A549 (cell line): Measurements from ENCODE around the gene SUPT3H.

Experiments used
- CBX2 ChIP-seq: fragments of 200-600 bp; sonication (generic); IDR thresholded peaks from 2 replicates; pipeline ENCODE4 v1.6.1; 2016; ENCODE audit warnings: low read depth, mild to moderate bottlenecking, borderline replicate concordance
- EHMT2 ChIP-seq: fragments of 200-600 bp; sonication (generic); IDR thresholded peaks from 2 replicates; pipeline ENCODE4 v1.6.1; 2016; ENCODE audit warnings: antibody characterized with exemption, low read depth, mild to moderate bottlenecking, moderate library complexity
- ESRRA ChIP-seq: fragments of 150-350 bp; IDR thresholded peaks from 2 replicates; pipeline ENCODE4 v1.6.1; 2014; ENCODE audit warnings: mild to moderate bottlenecking, low read length, borderline replicate concordance
- MYC ChIP-seq: IDR thresholded peaks from 2 replicates; pipeline ENCODE4 v1.6.1; 2012; ENCODE audit warnings: mild to moderate bottlenecking, inconsistent platforms, low read length, improper control_type of control experiment, borderline replicate concordance
- NR3C1 ChIP-seq: fragments of >200 bp; sonication (Bioruptor Twin); formaldehyde crosslinking; IDR thresholded peaks from 3 replicates; pipeline ENCODE4 v1.6.1; 2017
- RNF2 ChIP-seq: fragments of 200-600 bp; sonication (generic); IDR thresholded peaks from 2 replicates; pipeline ENCODE4 v1.6.1; 2016; ENCODE audit warnings: low read depth, mild to moderate bottlenecking, antibody characterized with exemption, moderate library complexity, borderline replicate concordance
- TF ChIP-seq, protein P1 (sequence below): fragments of >200 bp; sonication (Bioruptor Twin); formaldehyde crosslinking; IDR thresholded peaks from 3 replicates; pipeline ENCODE4 v1.5.1; 2016
- TF ChIP-seq, protein P2 (sequence below): fragments of >200 bp; sonication (Bioruptor Twin); formaldehyde crosslinking; IDR thresholded peaks from 2 replicates; pipeline ENCODE4 v1.6.1; 2016

DNA sequence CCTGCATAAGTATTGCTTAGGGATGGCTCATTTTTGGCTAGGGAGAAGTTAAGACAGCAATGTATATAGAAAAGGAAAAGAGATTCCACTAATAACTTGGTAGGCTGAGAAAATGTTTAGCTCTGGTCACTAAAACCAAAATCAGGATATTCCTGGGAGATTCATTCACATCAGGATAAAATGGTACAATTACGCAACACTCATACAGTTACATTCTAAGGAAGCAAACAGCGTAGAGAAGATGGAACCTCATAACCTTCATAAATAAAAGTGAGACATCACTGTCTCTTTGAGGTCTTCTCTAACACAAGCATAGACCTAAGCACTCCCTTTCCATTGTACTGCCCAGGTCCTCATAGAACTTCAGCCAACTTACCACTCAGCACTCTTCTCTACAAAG, 345.3 kb downstream of the SUPT3H start:
- TF ChIP-seq RNF2 (no peak), MYC (no peak), ESRRA (no peak), EHMT2 (no peak), CBX2 (no peak), NR3C1 (no peak)
- TF ChIP-seq, protein P1, sequence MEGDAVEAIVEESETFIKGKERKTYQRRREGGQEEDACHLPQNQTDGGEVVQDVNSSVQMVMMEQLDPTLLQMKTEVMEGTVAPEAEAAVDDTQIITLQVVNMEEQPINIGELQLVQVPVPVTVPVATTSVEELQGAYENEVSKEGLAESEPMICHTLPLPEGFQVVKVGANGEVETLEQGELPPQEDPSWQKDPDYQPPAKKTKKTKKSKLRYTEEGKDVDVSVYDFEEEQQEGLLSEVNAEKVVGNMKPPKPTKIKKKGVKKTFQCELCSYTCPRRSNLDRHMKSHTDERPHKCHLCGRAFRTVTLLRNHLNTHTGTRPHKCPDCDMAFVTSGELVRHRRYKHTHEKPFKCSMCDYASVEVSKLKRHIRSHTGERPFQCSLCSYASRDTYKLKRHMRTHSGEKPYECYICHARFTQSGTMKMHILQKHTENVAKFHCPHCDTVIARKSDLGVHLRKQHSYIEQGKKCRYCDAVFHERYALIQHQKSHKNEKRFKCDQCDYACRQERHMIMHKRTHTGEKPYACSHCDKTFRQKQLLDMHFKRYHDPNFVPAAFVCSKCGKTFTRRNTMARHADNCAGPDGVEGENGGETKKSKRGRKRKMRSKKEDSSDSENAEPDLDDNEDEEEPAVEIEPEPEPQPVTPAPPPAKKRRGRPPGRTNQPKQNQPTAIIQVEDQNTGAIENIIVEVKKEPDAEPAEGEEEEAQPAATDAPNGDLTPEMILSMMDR, result no peak
- TF ChIP-seq, protein P2, sequence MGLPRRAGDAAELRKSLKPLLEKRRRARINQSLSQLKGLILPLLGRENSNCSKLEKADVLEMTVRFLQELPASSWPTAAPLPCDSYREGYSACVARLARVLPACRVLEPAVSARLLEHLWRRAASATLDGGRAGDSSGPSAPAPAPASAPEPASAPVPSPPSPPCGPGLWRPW, result no peak
